RWPE2 (cell line): ENCODE data around the gene PNMA6A.
"Not testable (repeated sequence)": the region's sequence is repeated elsewhere in the genome, so short reads cannot be mapped to it uniquely, and the experiment has no call there.

Experiments
- ATAC-seq: fragments of 200-7000 bp; cut with Tn5 transposase; 3 replicates; pipeline ENCODE4 v1.9.1; 2021; ENCODE audit warnings: low read depth
- DNase-seq: peaks from one replicate; pipeline ENCODE4 v3.0.0-alpha.2; 2020; ENCODE audit warnings: low spot score
- H3K27ac ChIP-seq: fragments of 450-650 bp; 2 replicates; pipeline ENCODE4 v1.5.1; 2017; ENCODE audit warnings: mild to moderate bottlenecking; ENCODE audit not compliant: poor library complexity, severe bottlenecking
- H3K27me3 ChIP-seq: fragments of 250-450 bp; sonication (Bioruptor Pico); 2 replicates; pipeline ENCODE4 v1.5.1; 2021; ENCODE audit warnings: mild to moderate bottlenecking, moderate library complexity; ENCODE audit not compliant: insufficient read depth, poor library complexity, severe bottlenecking
- H3K36me3 ChIP-seq: fragments of 250-450 bp; sonication (Bioruptor Pico); 2 replicates; pipeline ENCODE4 v1.5.1; 2020; ENCODE audit warnings: low read depth, mild to moderate bottlenecking, moderate library complexity
- H3K4me1 ChIP-seq: fragments of 250-450 bp; sonication (Bioruptor Pico); 2 replicates; pipeline ENCODE4 v1.5.1; 2021; ENCODE audit warnings: mild to moderate bottlenecking, moderate library complexity; ENCODE audit not compliant: insufficient read depth, poor library complexity, severe bottlenecking
- H3K4me3 ChIP-seq: fragments of 250-450 bp; sonication (Bioruptor Pico); 2 replicates; pipeline ENCODE4 v1.5.1; 2021; ENCODE audit warnings: mild to moderate bottlenecking, moderate library complexity; ENCODE audit not compliant: severe bottlenecking
- H3K9me3 ChIP-seq: fragments of 250-450 bp; sonication (Bioruptor Pico); 2 replicates; pipeline ENCODE4 v1.5.1; 2021; ENCODE audit warnings: mild to moderate bottlenecking, moderate library complexity; ENCODE audit not compliant: severe bottlenecking
- TF ChIP-seq, protein P1 (sequence below): fragments of 450-650 bp; IDR thresholded peaks from one replicate; pipeline ENCODE4 v1.5.1; 2017; ENCODE audit warnings: mild to moderate bottlenecking, moderate library complexity; ENCODE audit not compliant: poor library complexity, severe bottlenecking

The PNMA6A gene

GRCh38 chrX:153083238-153083923, 11.1 kb downstream of the PNMA6A start:
- not testable (repeated sequence) for DNase-seq, H3K27me3 ChIP-seq, H3K27ac ChIP-seq, ATAC-seq, H3K4me1 ChIP-seq, H3K36me3 ChIP-seq, H3K9me3 ChIP-seq, H3K4me3 ChIP-seq

DNA sequence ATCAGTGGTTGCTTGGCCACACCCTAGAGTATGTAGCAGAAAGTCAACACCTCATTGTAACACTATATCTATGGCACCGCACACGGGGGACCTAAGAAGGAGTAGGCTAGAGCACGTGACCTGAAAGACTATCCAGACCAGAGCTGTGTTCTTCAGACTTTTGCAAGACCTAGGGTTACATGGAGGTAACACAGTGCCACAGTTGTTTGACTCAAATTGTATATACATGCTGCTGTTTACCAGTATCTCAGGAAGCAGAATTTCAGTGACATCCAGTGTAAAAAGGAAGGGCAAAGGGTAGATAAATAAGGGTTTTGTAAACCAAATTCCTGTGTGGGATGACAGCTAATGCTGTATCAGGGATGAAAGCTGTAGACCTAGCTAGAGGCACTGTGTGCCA, 30.2 kb downstream of the PNMA6A start:
- ATAC-seq (no peak), DNase-seq (no peak)
- Histone ChIP-seq H3K4me3 (no peak overlapping the region), H3K4me1 (no peaks in the 10 kb centered on the region), H3K36me3 (no peaks in the 10 kb centered on the region), H3K27ac (no peak overlapping the region), H3K27me3 (no peaks in the 10 kb centered on the region), H3K9me3 (no peaks in the 10 kb centered on the region)
- TF ChIP-seq, protein P1, sequence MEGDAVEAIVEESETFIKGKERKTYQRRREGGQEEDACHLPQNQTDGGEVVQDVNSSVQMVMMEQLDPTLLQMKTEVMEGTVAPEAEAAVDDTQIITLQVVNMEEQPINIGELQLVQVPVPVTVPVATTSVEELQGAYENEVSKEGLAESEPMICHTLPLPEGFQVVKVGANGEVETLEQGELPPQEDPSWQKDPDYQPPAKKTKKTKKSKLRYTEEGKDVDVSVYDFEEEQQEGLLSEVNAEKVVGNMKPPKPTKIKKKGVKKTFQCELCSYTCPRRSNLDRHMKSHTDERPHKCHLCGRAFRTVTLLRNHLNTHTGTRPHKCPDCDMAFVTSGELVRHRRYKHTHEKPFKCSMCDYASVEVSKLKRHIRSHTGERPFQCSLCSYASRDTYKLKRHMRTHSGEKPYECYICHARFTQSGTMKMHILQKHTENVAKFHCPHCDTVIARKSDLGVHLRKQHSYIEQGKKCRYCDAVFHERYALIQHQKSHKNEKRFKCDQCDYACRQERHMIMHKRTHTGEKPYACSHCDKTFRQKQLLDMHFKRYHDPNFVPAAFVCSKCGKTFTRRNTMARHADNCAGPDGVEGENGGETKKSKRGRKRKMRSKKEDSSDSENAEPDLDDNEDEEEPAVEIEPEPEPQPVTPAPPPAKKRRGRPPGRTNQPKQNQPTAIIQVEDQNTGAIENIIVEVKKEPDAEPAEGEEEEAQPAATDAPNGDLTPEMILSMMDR, result no peak

DNA sequence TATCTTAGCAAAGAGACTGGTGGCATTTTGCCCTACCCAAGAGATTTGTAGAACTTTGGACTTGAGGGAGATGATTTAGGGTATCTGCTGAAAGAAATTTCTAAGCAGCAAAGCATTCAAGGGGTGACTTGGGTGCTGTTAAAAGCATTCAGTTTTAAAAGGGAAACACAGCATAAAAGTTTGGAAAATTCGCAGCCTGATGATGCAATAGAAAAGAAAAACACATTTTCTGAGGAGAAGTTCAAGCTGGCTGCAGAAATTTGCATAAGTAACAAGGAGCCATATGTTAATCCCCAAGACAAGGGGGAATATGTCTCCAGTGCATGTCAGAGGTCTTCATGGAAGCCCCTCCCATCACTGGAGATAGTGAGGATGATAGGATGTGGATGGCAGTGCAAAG, 32.7 kb downstream of the PNMA6A start:
- not testable (repeated sequence) for DNase-seq, H3K4me3 ChIP-seq, ATAC-seq, H3K27ac ChIP-seq, H3K9me3 ChIP-seq, H3K36me3 ChIP-seq, H3K4me1 ChIP-seq, H3K27me3 ChIP-seq

- H3K9me3 ChIP-seq, H3K27ac ChIP-seq, H3K36me3 ChIP-seq, H3K27me3 ChIP-seq, DNase-seq, H3K4me1 ChIP-seq, H3K4me3 ChIP-seq: not testable (repeated sequence)
- ATAC-seq, result peak; percentile 27; the same call in 1 of the 3 replicates
Measured at GRCh38 chrX:153106092-153106801, 34.0 kb downstream of the PNMA6A start.

DNA sequence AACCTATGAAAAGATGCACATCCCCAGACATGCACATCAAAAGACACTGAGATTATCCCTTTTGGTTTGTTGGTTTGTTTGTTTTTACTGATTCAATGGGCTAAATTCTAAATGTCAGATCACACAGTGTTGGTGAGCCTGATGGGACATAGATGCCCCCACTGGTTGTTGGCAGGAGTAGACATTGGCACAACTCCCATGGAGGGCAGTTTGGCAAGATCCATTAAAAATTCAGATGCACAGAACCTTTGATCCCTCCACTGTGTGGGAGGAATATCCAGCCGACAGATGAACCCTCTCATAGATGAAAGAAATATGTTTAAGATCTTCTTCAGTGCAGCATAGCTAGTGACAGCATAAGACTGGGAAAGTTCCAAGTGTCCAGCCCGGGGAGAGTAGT, 38.5 kb downstream of the PNMA6A start:
- not testable (repeated sequence) for H3K36me3 ChIP-seq, H3K9me3 ChIP-seq, ATAC-seq, H3K4me1 ChIP-seq, H3K27ac ChIP-seq, H3K4me3 ChIP-seq, DNase-seq, H3K27me3 ChIP-seq

DNA sequence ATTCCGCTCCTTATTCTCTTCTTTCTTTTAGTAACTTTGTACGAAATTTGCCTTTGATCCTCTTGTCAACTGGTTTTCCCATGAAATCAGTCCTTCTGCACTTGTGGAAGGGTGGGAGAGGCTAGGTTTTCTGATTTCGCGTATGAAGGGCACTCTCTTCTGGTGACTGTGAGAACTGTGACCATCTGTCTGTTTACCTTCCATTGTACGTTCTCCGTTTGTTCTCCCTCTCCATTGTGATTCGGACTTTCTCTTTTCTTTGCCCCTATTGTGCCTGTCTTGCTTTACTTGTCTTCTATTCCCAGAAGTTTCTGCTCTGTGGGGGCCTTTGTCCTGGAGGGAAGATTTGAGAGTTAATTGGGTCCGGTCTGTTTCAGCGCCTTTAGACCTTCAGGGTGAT, 41.6 kb downstream of the PNMA6A start:
- H3K4me1 ChIP-seq, H3K27ac ChIP-seq, DNase-seq, ATAC-seq, H3K9me3 ChIP-seq, H3K4me3 ChIP-seq, H3K36me3 ChIP-seq, H3K27me3 ChIP-seq: not testable (repeated sequence)

DNA sequence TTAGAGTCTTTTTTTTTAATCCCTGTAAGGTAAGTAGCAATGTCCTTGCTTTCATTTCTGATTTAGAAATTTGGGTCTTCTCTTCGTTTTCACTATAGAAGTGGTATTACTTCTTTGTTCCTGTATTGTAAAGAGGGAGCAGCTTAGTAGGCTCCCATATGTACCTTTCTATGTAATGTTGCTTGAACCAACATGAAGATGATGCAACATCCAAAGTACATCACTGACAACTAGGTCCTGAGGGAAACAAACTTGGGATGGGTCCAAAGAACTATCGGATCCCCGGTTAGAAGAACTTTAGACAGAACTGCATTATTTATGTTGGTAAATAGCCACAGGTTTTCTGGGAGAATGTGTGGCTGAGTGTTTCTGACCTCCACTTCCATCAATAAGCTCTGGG, 45.5 kb downstream of the PNMA6A start:
- H3K4me3 ChIP-seq, ATAC-seq, H3K36me3 ChIP-seq, H3K4me1 ChIP-seq, H3K27ac ChIP-seq, DNase-seq, H3K27me3 ChIP-seq, H3K9me3 ChIP-seq: not testable (repeated sequence)

DNA sequence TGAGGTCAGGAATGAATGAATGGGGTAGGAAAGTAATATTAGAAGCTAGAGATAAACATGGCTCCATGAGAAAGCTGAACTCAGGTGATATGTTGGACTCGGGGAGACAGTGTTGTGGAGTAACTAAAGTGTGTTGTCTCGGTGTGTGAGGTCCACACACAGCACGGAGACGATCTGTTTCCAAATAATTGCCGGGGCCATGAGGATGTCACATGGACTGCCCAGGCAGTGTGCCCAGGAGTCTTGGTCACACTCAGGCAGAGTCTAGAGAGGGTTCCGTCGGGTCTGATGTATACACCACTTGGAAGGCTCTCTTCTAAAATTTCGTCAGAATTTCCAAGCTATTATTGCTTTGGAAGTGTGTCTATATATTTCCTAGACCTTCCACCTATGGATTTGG, 48.0 kb downstream of the PNMA6A start:
- DNase-seq, H3K9me3 ChIP-seq, H3K27ac ChIP-seq, H3K36me3 ChIP-seq, H3K27me3 ChIP-seq, H3K4me1 ChIP-seq, H3K4me3 ChIP-seq, ATAC-seq: not testable (repeated sequence)

DNA sequence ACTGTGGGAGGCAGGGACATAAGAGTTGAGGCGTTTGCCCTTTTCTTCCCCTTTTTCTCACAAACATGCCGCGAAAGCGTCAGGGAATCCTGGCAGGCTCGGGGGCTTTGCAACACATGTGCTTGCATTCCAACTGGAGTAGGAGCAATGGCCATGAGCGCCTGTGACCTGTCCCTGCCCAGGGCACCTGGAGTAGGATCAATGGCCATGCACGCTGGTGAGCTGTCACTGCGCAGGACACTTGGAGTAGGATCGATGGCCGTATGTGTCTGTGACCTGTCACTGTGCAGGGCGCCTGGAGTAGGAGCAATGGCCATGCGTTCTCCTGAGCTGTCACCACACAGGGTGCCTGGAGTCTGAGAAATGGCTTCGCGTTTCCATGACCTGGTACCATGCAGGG, 51.2 kb downstream of the PNMA6A start:
- H3K27me3 ChIP-seq, DNase-seq, ATAC-seq, H3K4me1 ChIP-seq, H3K27ac ChIP-seq, H3K36me3 ChIP-seq, H3K4me3 ChIP-seq, H3K9me3 ChIP-seq: not testable (repeated sequence)
